ENCODE results near the gene SDK2.

The SDK2 gene

DNA sequence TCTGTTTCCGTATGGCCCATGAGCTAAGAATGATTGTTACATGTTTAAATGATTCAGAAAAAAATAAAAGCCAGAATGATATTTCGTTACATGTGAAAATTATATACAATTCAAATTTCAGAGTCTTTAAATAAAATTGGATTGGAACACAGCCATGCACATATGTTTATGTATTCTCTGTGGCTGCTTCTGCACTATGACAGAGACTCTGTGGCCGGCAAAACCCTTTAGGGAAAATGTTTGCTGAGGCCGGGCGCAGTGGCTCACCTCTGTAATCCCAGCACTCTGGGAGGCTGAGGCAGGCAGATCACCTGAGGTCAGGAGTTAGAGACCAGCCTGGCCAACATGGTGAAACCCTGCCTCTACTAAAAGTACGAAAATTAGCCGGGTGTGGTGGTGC is 316.6 kb downstream of the SDK2 start:
- no peak for DNase-seq (ENCODE audit: low read depth in 1 of 2, low spot score in 1 of 2)
- no peak for TF ChIP-seq JUND (IDR thresholded peaks at IDR 0.05; ENCODE audit: low read depth)
- in situ Hi-C loops (cut with HindIII; ENCODE audit: low pct_unique_long_range_greater_than_20kb, low sequenced_read_pairs) = no loop called here

DNA sequence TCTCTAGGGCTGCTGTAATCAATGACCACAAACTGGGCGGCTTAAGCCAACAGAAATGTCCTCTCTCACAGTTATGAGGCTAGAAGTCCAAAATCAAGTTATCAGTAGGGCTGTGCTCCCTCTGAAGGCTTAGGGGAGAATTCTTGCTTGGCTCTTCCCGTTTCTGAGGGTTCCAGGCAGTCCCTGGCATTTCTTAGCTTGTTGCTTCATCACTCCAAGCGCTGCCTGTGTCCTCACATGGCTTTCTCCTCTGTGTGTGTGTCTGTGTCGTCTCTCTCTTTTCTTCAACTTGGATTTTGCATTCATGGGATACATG is 318.8 kb downstream of the SDK2 start:
- in situ Hi-C loops (cut with HindIII; ENCODE audit: low pct_unique_long_range_greater_than_20kb, low sequenced_read_pairs) = no loop called here
- DNase-seq (ENCODE audit: low read depth in 1 of 2, low spot score in 1 of 2) = no peak
- no peak for TF ChIP-seq JUND (IDR thresholded peaks at IDR 0.05; ENCODE audit: low read depth)

DNA sequence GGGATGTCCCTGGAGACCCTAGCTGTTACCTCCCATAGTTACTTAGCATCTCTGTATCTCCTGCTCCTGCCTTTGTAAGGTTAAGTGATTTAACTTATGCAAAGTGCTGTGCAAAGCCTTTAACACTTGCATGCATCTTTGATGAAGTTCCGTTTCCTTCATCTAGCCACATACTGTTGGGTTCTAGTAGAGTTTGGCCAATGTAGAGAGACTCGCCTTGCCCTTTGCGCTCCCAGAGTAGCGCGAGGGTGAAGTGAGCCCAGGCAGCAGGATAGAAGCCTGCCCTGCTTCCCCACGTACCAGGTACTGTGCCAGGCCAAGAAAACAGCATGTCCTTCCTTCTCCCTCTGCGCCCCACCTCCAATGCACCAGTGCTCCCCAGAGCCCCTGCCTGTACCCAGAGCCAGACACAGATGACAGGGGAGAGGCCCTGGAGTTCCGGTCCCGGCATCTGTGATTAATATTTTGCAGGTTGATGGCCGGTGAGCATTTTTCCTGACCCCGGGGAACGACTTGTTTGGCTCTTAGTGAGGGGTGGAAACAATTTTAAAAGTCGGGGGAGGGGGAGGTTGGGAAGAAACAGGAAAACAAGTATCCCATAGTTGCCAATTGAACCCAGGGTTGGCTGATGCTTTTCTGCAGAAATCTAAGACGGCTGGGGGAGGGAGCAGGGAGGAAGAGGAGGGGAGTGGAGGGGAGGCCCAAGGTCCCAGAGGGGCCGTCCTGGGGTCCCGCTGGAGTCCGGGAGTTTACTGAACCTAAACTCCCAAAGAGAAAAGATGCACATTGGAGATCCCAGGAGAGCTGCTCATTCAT is 319.3 kb downstream of the SDK2 start:
- no peak for DNase-seq (ENCODE audit: low read depth in 1 of 2, low spot score in 1 of 2)
- in situ Hi-C loops (cut with HindIII; ENCODE audit: low pct_unique_long_range_greater_than_20kb, low sequenced_read_pairs) = no loop called here
- no peak for TF ChIP-seq JUND (IDR thresholded peaks at IDR 0.05; ENCODE audit: low read depth)

DNA sequence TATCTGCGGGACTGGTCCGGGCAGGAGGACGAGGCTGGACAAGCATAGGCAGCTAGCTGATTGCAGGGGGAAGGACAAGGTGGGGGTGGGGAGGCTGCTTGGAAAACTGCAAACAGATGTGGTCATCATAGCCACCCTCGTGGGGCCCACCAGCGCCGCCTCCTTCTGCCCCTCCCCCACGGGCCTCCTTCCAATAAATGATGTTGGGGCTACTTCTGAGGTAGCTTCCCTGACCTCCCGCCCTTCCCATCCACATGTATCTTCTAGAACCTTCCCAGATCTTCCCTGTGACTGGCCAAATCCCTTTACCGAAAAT is 320.1 kb downstream of the SDK2 start:
- in situ Hi-C loops (cut with HindIII; ENCODE audit: low pct_unique_long_range_greater_than_20kb, low sequenced_read_pairs) = no loop called here
- no peak for TF ChIP-seq JUND (IDR thresholded peaks at IDR 0.05; ENCODE audit: low read depth)
- no peak for DNase-seq (ENCODE audit: low read depth in 1 of 2, low spot score in 1 of 2)

DNA sequence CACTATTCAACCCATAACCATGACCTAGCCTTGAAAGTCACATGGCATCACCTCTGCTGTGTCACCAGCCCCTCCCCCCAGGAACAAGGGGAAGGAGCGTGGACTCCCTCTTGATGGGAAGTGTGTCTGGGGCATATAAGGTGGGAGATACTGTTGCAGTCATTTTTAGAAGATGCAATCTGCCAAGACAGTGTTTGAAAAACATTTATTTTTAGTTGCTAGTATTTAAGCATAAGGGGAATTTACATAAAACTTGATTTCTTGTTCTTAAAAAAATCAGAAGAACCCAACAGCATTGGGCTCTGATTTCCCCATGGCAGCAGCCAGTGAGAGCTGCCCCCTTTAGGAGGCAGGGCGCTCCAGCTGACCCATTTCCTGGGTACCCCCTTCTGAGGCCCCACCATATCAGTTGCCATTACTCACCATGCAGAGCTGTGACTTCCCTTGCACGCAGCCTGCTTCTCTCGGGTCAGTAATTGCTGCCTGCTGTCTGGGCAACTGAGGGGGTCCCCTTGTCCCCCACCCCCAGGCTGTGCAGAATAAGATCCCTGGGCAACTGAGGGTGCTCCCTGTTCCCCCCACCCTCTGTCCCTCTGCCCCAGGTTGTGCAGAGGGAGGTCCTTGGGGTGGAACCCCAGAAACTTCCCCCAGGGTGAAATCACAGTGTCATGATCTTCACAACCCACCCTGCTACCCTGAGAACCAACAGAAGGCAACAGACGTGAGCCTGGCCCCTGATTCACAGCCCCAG is 320.7 kb downstream of the SDK2 start:
- in situ Hi-C loops (cut with HindIII; ENCODE audit: low pct_unique_long_range_greater_than_20kb, low sequenced_read_pairs) = no loop called here
- DNase-seq (ENCODE audit: low read depth in 1 of 2, low spot score in 1 of 2) = no peak
- no peak for TF ChIP-seq JUND (IDR thresholded peaks at IDR 0.05; ENCODE audit: low read depth)

DNA sequence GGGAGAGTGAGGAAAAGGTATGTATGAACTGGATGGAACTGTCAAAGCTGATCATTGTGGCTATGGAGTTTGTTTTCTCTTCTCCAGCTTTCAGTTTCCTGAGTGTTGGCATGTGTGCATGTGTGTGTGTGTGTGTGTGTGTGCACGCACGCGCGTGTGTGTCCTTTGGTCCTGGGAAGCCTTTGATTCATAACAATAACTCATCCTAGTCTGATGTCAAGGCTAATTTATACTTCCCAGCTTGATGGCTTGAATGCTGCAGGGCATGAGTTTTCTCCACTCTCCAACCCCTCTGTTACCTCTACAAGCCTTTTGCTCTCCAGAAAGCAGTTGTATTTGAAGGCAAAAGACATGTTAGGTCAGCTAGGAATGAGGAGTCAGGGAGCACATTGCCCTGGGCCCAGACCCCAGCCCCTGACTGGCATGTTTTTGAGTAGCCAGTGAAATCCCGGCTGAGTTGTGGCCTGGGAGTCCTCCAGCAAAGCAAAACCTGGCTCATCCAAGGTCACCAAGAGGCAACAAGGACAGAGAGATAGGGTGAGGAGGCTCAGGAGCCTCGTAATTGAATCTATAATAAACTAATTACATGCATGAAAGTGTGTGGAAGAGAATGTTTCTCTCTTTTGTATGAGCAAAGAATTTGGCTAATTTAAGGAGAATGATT is 323.5 kb downstream of the SDK2 start:
- DNase-seq (ENCODE audit: low read depth in 1 of 2, low spot score in 1 of 2) = no peak
- in situ Hi-C loops (cut with HindIII; ENCODE audit: low pct_unique_long_range_greater_than_20kb, low sequenced_read_pairs) = no loop called here
- TF ChIP-seq JUND (IDR thresholded peaks at IDR 0.05; ENCODE audit: low read depth) = no peak

DNA sequence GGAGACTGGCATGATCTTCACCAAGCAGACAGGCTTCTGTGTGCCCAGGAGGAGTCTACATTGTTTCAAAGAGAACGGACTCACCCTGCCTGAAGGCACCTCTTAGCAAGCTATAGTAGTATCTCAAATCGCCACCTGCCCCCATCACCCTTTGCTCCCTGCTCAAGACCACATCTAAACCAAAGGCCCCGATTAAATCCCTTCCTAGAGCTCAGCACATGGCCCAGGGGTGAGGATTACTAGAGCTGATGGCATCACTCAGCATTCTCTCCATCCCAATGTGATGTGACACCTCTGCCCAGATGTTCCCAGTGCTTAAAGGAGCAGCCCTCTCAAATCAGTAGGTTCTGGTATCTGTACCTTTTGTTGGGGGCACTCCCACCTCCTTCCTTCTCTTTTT is 324.5 kb downstream of the SDK2 start:
- DNase-seq (ENCODE audit: low read depth in 1 of 2, low spot score in 1 of 2) = no peak
- in situ Hi-C loops (cut with HindIII; ENCODE audit: low pct_unique_long_range_greater_than_20kb, low sequenced_read_pairs) = no loop called here
- TF ChIP-seq JUND (IDR thresholded peaks at IDR 0.05; ENCODE audit: low read depth) = no peak

DNA sequence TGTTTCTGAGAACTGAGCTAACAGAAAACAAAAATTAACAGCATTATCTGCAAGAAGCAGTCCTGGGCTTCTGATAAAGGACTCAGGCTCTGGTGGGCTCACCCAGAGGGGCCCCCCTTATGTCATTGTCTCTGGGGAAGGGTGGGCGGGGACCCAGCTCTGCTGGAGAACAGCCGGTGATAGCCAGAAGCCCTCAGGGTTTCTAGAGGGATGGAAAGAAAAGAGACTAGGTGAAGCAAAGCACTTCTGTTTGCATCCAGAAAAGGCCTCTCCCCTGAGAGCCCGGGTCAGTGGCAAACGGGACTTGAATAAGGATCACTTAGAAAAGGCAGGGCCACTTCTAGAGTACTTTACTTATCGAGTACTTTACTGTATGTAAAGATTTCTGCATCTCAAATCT is 325.4 kb downstream of the SDK2 start:
- in situ Hi-C loops (cut with HindIII; ENCODE audit: low pct_unique_long_range_greater_than_20kb, low sequenced_read_pairs) = no loop called here
- TF ChIP-seq JUND (IDR thresholded peaks at IDR 0.05; ENCODE audit: low read depth) = no peak
- no peak for DNase-seq (ENCODE audit: low read depth in 1 of 2, low spot score in 1 of 2)

DNA sequence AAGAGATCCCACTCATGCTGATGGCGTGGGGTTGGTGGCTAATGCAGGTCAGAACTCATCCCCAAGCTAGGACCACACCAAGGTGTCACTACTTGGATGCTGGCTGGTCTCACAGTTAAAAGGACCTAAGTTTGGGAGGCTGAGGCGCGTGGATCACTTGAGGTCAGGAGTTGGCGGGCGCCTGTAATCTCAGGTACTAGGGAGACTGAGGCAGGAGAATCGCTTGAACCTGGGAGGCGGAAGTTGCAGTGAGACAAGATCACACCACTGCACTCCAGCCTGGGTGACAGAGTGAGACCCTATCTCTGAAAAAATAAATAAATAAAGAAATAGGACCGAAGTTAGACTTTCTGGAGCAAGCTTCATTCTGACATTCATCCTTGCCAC is 325.8 kb downstream of the SDK2 start:
- no peak for TF ChIP-seq JUND (IDR thresholded peaks at IDR 0.05; ENCODE audit: low read depth)
- in situ Hi-C loops (cut with HindIII; ENCODE audit: low pct_unique_long_range_greater_than_20kb, low sequenced_read_pairs) = no loop called here
- DNase-seq (ENCODE audit: low read depth in 1 of 2, low spot score in 1 of 2) = no peak

DNA sequence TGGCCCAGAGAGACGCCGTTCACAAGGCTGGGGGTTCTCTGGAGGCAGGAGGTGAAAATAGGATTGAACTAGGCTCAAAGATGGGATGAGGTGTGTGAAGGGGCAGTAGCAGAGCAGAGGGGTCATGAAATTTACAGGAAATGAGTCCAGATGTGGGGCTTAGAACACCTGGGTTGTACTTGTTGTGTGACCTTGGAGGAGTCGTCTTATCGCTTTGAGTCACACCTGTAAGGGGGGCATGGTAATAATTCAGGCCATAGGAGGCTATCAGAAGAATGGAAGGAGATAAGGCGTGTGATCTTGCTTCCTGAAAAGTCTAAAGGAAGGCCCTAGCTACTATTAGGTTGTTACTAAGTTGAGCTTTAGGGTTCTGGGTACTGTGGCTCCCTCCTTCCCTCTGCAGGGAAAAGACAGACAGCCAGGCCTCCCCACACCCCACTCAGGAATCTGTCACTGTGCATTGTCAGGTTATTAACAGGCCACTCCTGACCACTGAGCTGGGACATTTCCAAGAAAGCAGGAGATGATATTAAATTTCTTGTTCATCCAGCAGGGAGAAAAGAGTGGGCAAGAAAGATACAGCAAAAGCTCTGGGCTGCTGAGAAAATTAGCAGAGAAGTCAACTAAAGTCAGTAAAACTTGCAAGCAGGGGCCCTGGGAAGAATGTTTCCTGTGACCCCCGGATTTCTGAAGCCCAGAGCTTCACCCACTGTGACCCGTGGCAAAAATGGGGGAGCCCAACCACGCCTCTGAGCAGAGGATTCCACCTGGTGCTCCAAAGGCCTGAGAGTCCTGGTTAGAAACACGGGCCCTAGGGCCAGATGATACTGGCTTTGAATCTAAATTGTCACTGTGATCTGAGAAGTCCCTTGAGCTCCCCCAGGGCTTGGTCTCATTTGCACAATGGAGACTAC is 326.5 kb downstream of the SDK2 start:
- in situ Hi-C loops (cut with HindIII; ENCODE audit: low pct_unique_long_range_greater_than_20kb, low sequenced_read_pairs) = no loop called here
- TF ChIP-seq JUND (IDR thresholded peaks at IDR 0.05; ENCODE audit: low read depth) = no peak

DNA sequence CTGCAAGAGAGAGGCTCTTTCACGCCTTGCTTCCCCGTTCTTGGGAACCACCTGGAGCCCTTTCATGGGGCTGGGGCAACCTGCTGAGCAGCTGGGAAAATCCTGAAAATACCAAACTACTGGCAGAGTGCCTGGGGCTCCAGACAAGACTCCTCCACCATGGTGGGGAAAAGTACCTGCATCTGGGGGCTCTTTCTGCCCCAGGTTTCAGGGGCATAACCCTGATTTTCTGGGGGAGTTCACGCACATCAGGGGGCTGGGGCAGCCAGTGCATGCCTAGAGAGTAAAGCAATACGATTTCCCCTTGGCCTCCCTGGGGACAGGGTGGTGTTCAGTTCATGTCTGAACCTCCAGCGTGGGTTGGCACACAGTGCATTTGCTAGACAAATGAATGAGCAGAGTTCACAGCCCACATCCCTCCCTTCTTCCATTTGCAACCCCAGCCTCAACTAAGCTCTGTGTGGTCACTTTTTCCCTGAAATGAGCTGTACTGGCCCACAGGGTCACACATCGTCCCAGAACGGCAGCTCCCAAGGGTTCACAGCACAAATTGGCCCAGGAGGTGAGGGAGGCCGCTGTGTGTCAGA is 327.2 kb downstream of the SDK2 start:
- no peak for DNase-seq (ENCODE audit: low read depth in 1 of 2, low spot score in 1 of 2)
- no peak for TF ChIP-seq JUND (IDR thresholded peaks at IDR 0.05; ENCODE audit: low read depth)
- in situ Hi-C loops (cut with HindIII; ENCODE audit: low pct_unique_long_range_greater_than_20kb, low sequenced_read_pairs) = no loop called here

More for the DNA sequence above, 326.5 kb downstream of the SDK2 start:
- no peak for DNase-seq (ENCODE audit: low read depth in 1 of 2, low spot score in 1 of 2)

DNA sequence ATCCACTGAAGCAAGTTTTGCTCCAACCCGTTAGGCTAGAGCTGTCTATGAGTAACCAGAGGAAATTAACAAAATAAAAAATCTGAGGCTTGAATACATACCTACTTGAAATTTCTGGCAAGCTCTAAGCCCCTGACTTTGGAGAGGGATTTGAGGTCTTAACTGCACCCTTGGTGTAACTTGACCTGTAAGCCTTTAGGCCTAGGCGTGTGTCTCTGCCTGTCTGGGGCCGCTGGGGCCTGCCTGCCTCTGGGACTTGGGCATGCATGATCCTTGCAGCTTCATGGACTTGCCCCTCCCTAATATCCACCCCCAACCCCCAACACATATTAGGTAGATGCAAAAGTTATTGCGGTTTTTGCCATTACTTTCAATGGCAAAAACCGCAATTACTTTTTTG is 328.8 kb downstream of the SDK2 start:
- in situ Hi-C loops (cut with HindIII; ENCODE audit: low pct_unique_long_range_greater_than_20kb, low sequenced_read_pairs) = no loop called here
- no peak for TF ChIP-seq JUND (IDR thresholded peaks at IDR 0.05; ENCODE audit: low read depth)
- DNase-seq (ENCODE audit: low read depth in 1 of 2, low spot score in 1 of 2) = no peak
